K562 (cell line): ENCODE data around the gene PHETA1. TPM values are rescaled to one million over a fixed set of nuclear protein-coding genes. Genes with fewer than 3 reads are reported as not detected.

Experiments
- ARID4B ChIP-seq: sonication (generic); formaldehyde crosslinking; IDR thresholded peaks from 2 replicates; pipeline ENCODE4 v1.8.0; 2022; ENCODE audit warnings: mild to moderate bottlenecking, missing genetic modification reagents
- JUND ChIP-seq, 2 experiments: IDR thresholded peaks; 2 replicates in 1 of 2; 3 replicates in 1 of 2; pipeline ENCODE4 v1.6.1; 2011; ENCODE audit warnings: borderline replicate concordance in 2 of 2, low read depth in 2 of 2, low read length in 2 of 2, improper control_type of control experiment in 1 of 2, missing biosample characterization in 1 of 2, missing genetic modification characterization in 1 of 2, missing genetic modification reagents in 1 of 2
- KDM4B ChIP-seq, 2 experiments: fragments of 450-650 bp in 1 of 2; sonication (generic) in 1 of 2; IDR thresholded peaks; 2 replicates each; pipeline ENCODE4 v1.6.1; 2016 to 2017; ENCODE audit warnings: borderline replicate concordance in 2 of 2, antibody characterized with exemption in 1 of 2, low read depth in 1 of 2, mild to moderate bottlenecking in 1 of 2
- L3MBTL2 ChIP-seq: fragments of 450-650 bp; IDR thresholded peaks from 2 replicates; pipeline ENCODE4 v1.6.1; 2016; ENCODE audit warnings: mild to moderate bottlenecking, moderate library complexity
- MED1 ChIP-seq: sonication (generic); formaldehyde crosslinking; IDR thresholded peaks from 2 replicates; pipeline ENCODE4 v1.8.1; 2023; ENCODE audit warnings: missing genetic modification reagents, borderline replicate concordance
- MEF2A ChIP-seq: IDR thresholded peaks from 2 replicates; pipeline ENCODE4 v1.6.1; 2011; ENCODE audit warnings: low read depth, mild to moderate bottlenecking, low read length, moderate library complexity; ENCODE audit not compliant: control insufficient read depth
- MLX ChIP-seq, 2 experiments: fragments of 450-650 bp in 1 of 2; sonication (generic) in 1 of 2; formaldehyde crosslinking; conservative IDR thresholded peaks; 2 replicates each; pipeline versions ENCODE4 v1.4.0 to v1.8.1; 2020 to 2022; ENCODE audit warnings: mild to moderate bottlenecking in 1 of 2, missing genetic modification reagents in 1 of 2
- NR4A1 ChIP-seq, 2 experiments: fragments of 250-450 bp in 1 of 2; fragments of 450-650 bp in 1 of 2; sonication (Bioruptor Pico) in 1 of 2; IDR thresholded peaks; 2 replicates each; pipeline versions ENCODE4 v1.4.0 to v1.6.1; 2016 to 2020; ENCODE audit warnings: mild to moderate bottlenecking in 2 of 2, missing compliant biosample characterization in 1 of 2, missing genetic modification characterization in 1 of 2, moderate library complexity in 1 of 2
- NRF1 ChIP-seq, 2 experiments: fragments of 450-650 bp; IDR thresholded peaks in 1 of 2; conservative IDR thresholded peaks in 1 of 2; 2 replicates each; pipeline ENCODE4 v1.6.1; 2014; ENCODE audit warnings: mild to moderate bottlenecking in 2 of 2
- RBM25 ChIP-seq: fragments of 200-400 bp; formaldehyde crosslinking; IDR thresholded peaks from 2 replicates; pipeline ENCODE4 v1.6.1; 2018; ENCODE audit warnings: low read length, low read depth, moderate library complexity; ENCODE audit not compliant: severe bottlenecking
- RNF2 ChIP-seq: sonication (generic); IDR thresholded peaks from 2 replicates; pipeline ENCODE4 v1.6.1; 2016
- SAP30 ChIP-seq: fragments of 200-600 bp; sonication (generic); IDR thresholded peaks from 2 replicates; pipeline ENCODE4 v1.6.1; 2012; ENCODE audit warnings: borderline replicate concordance, low read depth, mild to moderate bottlenecking, moderate library complexity, low read length, control low read depth, inconsistent platforms; ENCODE audit not compliant: insufficient read depth, poor library complexity, severe bottlenecking
- SMAD3 ChIP-seq: fragments of 450-650 bp; formaldehyde crosslinking; conservative IDR thresholded peaks from 2 replicates; pipeline ENCODE4 v1.4.0; 2020; ENCODE audit warnings: mild to moderate bottlenecking
- TFAP4 ChIP-seq: sonication (generic); formaldehyde crosslinking; IDR thresholded peaks from 2 replicates; pipeline ENCODE4 v1.8.0; 2022; ENCODE audit warnings: missing genetic modification reagents, mild to moderate bottlenecking, moderate library complexity, borderline replicate concordance
- ZFP91 ChIP-seq: sonication (generic); formaldehyde crosslinking; IDR thresholded peaks from 2 replicates; pipeline ENCODE4 v1.8.0; 2022; ENCODE audit warnings: mild to moderate bottlenecking, missing genetic modification reagents
- ZNF282 ChIP-seq: sonication (generic); formaldehyde crosslinking; IDR thresholded peaks from 2 replicates; pipeline ENCODE4 v1.8.1; 2023; ENCODE audit warnings: missing genetic modification reagents
- ZNF830 ChIP-seq: fragments of 250-450 bp; sonication (Bioruptor Pico); IDR thresholded peaks from 2 replicates; pipeline ENCODE4 v1.5.0; 2021; ENCODE audit warnings: mild to moderate bottlenecking
- polyA plus RNA-seq, 8 experiments: library from polyadenylated mRNA; depleted of rRNA in 4 of 8; stranded (reverse) in 5 of 8; unstranded in 3 of 8; fragments of >200 nt; fragmentation: Nextera tagmentation in 2 of 8; fragmentation: Illumina TruSeq in 1 of 8; extraction: Ambion mirVana in 2 of 8; extraction: Trizol in 1 of 8; gene quantifications; 2 replicates each; pipeline versions ENCODE4 v1.2.1 to v1.2.3, GENCODE V29; 2011 to 2014; ENCODE audit warnings: inconsistent platforms in 1 of 8, missing spikeins in 1 of 8
- total RNA-seq, 7 experiments: library from RNA; depleted of rRNA in 6 of 7; stranded (reverse); fragments of >200 nt in 6 of 7; fragmentation: Illumina TruSeq in 2 of 7; extraction: Trizol in 2 of 7; gene quantifications; 2 replicates each; pipeline versions ENCODE4 v1.2.1 to v1.2.3, GENCODE V29; 2011 to 2021; ENCODE audit warnings: low replicate concordance in 1 of 7

Gene PHETA1
- total and polyA plus RNA-seq, 9 of the 15 experiments (the other 6 are each of a cell fraction or from before 2014, with no cell fraction given), result 0.03 to 12.4 (median 3.0) TPM

- no peak for TF ChIP-seq MLX (CRISPR knock-in tag; conservative IDR thresholded peaks at IDR 0.05)
- TF ChIP-seq NRF1 (conservative IDR thresholded peaks at IDR 0.05 in 1 of 2, IDR thresholded peaks at IDR 0.05 in 1 of 2), result peak; percentile 93 to 94
- peak in 1 of 2 experiments; percentile 69; a peak in 1 of 4 replicates for TF ChIP-seq KDM4B (IDR thresholded peaks at IDR 0.05; ENCODE audit: borderline replicate concordance in 2 of 2, low read depth in 1 of 2)
- no peak for TF ChIP-seq SMAD3 (CRISPR knock-in tag)
- peak; percentile 98 for TF ChIP-seq ZFP91 (CRISPR knock-in tag)
- 0 out of 2 replicates have a peak, but pooled peaks have one; percentile 38 for TF ChIP-seq JUND (IDR thresholded peaks at IDR 0.05; ENCODE audit: borderline replicate concordance, low read depth, low read length)
- TF ChIP-seq JUND (tag; IDR thresholded peaks at IDR 0.05; ENCODE audit: borderline replicate concordance, low read depth, low read length), result no peak; the same call in 2 of the 3 replicates
- no peak for TF ChIP-seq NR4A1 (CRISPR knock-in tag; IDR thresholded peaks at IDR 0.05)
- TF ChIP-seq NR4A1 (tag; IDR thresholded peaks at IDR 0.05), result peak; percentile 31; the same call in 1 of the 2 replicates
- peak; percentile 23; the same call in 1 of the 2 replicates for TF ChIP-seq RNF2
- TF ChIP-seq ZNF282 (CRISPR knock-in tag), result 0 out of 2 replicates have a peak, but pooled peaks have one; percentile 44
- 0 out of 2 replicates have a peak, but pooled peaks have one; percentile 56 for TF ChIP-seq MED1 (CRISPR knock-in tag)
- peak; percentile 92 for TF ChIP-seq ARID4B (CRISPR knock-in tag)
- no peak for TF ChIP-seq ZNF830 (CRISPR knock-in tag)
- no peak for TF ChIP-seq MEF2A
- TF ChIP-seq SAP30, result peak; percentile 73
- TF ChIP-seq L3MBTL2, result peak; percentile 92
- peak; percentile 73 for TF ChIP-seq RBM25
- TF ChIP-seq TFAP4, result peak; percentile 52; the same call in 1 of the 2 replicates
Measured at GRCh38 chr12:111368788-111369495, at the start of gene PHETA1 (continued).
